IMR-90 (cell line): ENCODE results near the gene AGBL3. TPM values are rescaled to one million over a fixed set of nuclear protein-coding genes. Genes with fewer than 3 reads are reported as not detected.

Experiments used
- ATAC-seq: fragments of 200-7000 bp; cut with Tn5 transposase; 2 replicates; pipeline ENCODE4 v1.9.1; 2020; ENCODE audit warnings: low read depth, mild to moderate bottlenecking, moderate library complexity
- BruUV-seq: library from RNA; stranded (reverse); fragments of 400-500 nt; replicated peaks from 2 replicates; lab custom pipeline; 2021; lab: Mats Ljungman, UMichigan
- CTCF ChIA-PET: fragments of 300-600 bp; formaldehyde crosslinking; extraction: SDS; loops from one replicate; lab custom pipeline; 2021; ENCODE audit warnings: antibody characterized with exemption; lab: Yijun Ruan, JAX
- POLR2A ChIA-PET: fragments of 300-600 bp; sonication (Branson Sonifier 250); formaldehyde crosslinking; loops from one replicate; lab custom pipeline; 2022; ENCODE audit warnings: antibody characterized with exemption; ENCODE audit not compliant: unreplicated experiment; lab: Charles Lee
- DNase-seq: peaks from one replicate; pipeline ENCODE4 v3.0.0; 2013
- H2AFZ ChIP-seq: replicated peaks from 2 replicates; pipeline ENCODE3; 2013; ENCODE audit warnings: low read length, mild to moderate bottlenecking; ENCODE audit not compliant: poor library complexity
- H2AK5ac ChIP-seq: 2 replicates; pipeline ENCODE4 v1.6.1; 2013; ENCODE audit warnings: low read depth, low read length, inconsistent platforms
- H2AK9ac ChIP-seq: replicated peaks from 2 replicates; pipeline ENCODE3; 2013; ENCODE audit warnings: mild to moderate bottlenecking, low read depth, low read length, moderate library complexity; ENCODE audit not compliant: poor library complexity
- H2BK120ac ChIP-seq: 2 replicates; pipeline ENCODE4 v1.6.1; 2013; ENCODE audit warnings: low read depth, low read length, inconsistent platforms
- H2BK15ac ChIP-seq: 3 replicates; pipeline ENCODE4 v1.6.1; 2013; ENCODE audit warnings: low read depth, low read length, inconsistent platforms
- H2BK20ac ChIP-seq: 2 replicates; pipeline ENCODE4 v1.6.1; 2013; ENCODE audit warnings: low read depth, mild to moderate bottlenecking, inconsistent platforms, low read length, moderate library complexity
- H2BK5ac ChIP-seq: 2 replicates; pipeline ENCODE4 v1.6.1; 2013; ENCODE audit warnings: mild to moderate bottlenecking, low read depth, low read length, inconsistent platforms; ENCODE audit not compliant: poor library complexity, severe bottlenecking
- H3K14ac ChIP-seq: replicated peaks from 2 replicates; pipeline ENCODE4 v1.6.1; 2013; ENCODE audit warnings: low read depth, low read length, inconsistent platforms
- H3K18ac ChIP-seq: 2 replicates; pipeline ENCODE4 v1.6.1; 2013; ENCODE audit warnings: low read depth, low read length, control low read depth
- H3K23ac ChIP-seq: 2 replicates; pipeline ENCODE4 v1.6.1; 2013; ENCODE audit warnings: low read depth, low read length, inconsistent platforms
- H3K27ac ChIP-seq: 2 replicates; pipeline ENCODE4 v1.5.1; 2013; ENCODE audit warnings: mild to moderate bottlenecking, control low read depth, low read length; ENCODE audit not compliant: insufficient read depth
- H3K27me3 ChIP-seq: 2 replicates; pipeline ENCODE4 v1.6.1; 2013; ENCODE audit warnings: low read length; ENCODE audit not compliant: control insufficient read depth, insufficient read depth
- H3K36me3 ChIP-seq: 2 replicates; pipeline ENCODE4 v1.6.1; 2013; ENCODE audit warnings: low read length, mixed read lengths; ENCODE audit not compliant: control insufficient read depth, insufficient read depth
- H3K4ac ChIP-seq: 2 replicates; pipeline ENCODE4 v1.6.1; 2013; ENCODE audit warnings: low read depth, low read length, inconsistent platforms
- H3K4me1 ChIP-seq: 2 replicates; pipeline ENCODE4 v1.6.1; 2013; ENCODE audit warnings: low read length, mixed read lengths; ENCODE audit not compliant: control insufficient read depth, insufficient read depth
- H3K4me2 ChIP-seq: 2 replicates; pipeline ENCODE4 v1.6.1; 2013; ENCODE audit warnings: low read depth, mild to moderate bottlenecking, control low read depth, low read length, moderate library complexity
- H3K4me3 ChIP-seq: 2 replicates; pipeline ENCODE4 v1.5.1; 2013; ENCODE audit warnings: low read depth, mild to moderate bottlenecking, control low read depth, low read length, moderate library complexity; ENCODE audit not compliant: insufficient read depth
- H3K56ac ChIP-seq: 2 replicates; pipeline ENCODE4 v1.6.1; 2013; ENCODE audit warnings: low read length, inconsistent platforms; ENCODE audit not compliant: insufficient read depth; ENCODE audit errors: extremely low read depth
- H3K79me1 ChIP-seq, 2 experiments: 2 replicates each; pipeline ENCODE4 v1.6.1; 2013; ENCODE audit warnings: low read length in 2 of 2, inconsistent platforms in 1 of 2, low read depth in 1 of 2
- H3K9ac ChIP-seq: 2 replicates; pipeline ENCODE4 v1.6.1; 2013; ENCODE audit warnings: low read depth, low read length, control low read depth
- H3K9me1 ChIP-seq: 2 replicates; pipeline ENCODE4 v1.6.1; 2013; ENCODE audit warnings: low read length, inconsistent platforms; ENCODE audit not compliant: insufficient read depth
- H3K9me3 ChIP-seq: 2 replicates; pipeline ENCODE4 v1.6.1; 2013; ENCODE audit warnings: low read length; ENCODE audit not compliant: control insufficient read depth, insufficient read depth
- H4K20me1 ChIP-seq: 2 replicates; pipeline ENCODE4 v1.6.1; 2013; ENCODE audit warnings: low read length, inconsistent platforms; ENCODE audit not compliant: insufficient read depth
- H4K5ac ChIP-seq: 2 replicates; pipeline ENCODE4 v1.6.1; 2013; ENCODE audit warnings: mild to moderate bottlenecking, low read depth, low read length, control low read depth
- H4K8ac ChIP-seq, 2 experiments: 2 replicates each; pipeline ENCODE4 v1.6.1; 2013; ENCODE audit warnings: low read depth in 2 of 2, low read length in 2 of 2, control low read depth in 1 of 2, inconsistent platforms in 1 of 2
- H4K91ac ChIP-seq: 2 replicates; pipeline ENCODE4 v1.6.1; 2013; ENCODE audit warnings: low read depth, low read length, inconsistent platforms; ENCODE audit not compliant: insufficient read depth
- BHLHE40 ChIP-seq: fragments of 150-350 bp; IDR thresholded peaks from 2 replicates; pipeline ENCODE4 v1.6.1; 2016; ENCODE audit warnings: mild to moderate bottlenecking, low read depth, low read length
- CEBPB ChIP-seq: IDR thresholded peaks from 2 replicates; pipeline ENCODE4 v1.6.1; 2012; ENCODE audit warnings: low read depth, low read length, improper control_type of control experiment
- CTCF ChIP-seq: conservative IDR thresholded peaks from 2 replicates; pipeline ENCODE4 v1.5.1; 2012; ENCODE audit warnings: mild to moderate bottlenecking, low read depth, low read length, improper control_type of control experiment
- ELK1 ChIP-seq: fragments of 150-350 bp; IDR thresholded peaks from 2 replicates; pipeline ENCODE4 v1.6.1; 2016; ENCODE audit warnings: low read depth, mild to moderate bottlenecking, low read length, moderate library complexity, borderline replicate concordance
- FOS ChIP-seq: fragments of 150-350 bp; IDR thresholded peaks from 2 replicates; pipeline ENCODE4 v1.6.1; 2016; ENCODE audit warnings: low read depth, low read length
- MAFK ChIP-seq: IDR thresholded peaks from 2 replicates; pipeline ENCODE4 v1.6.1; 2012; ENCODE audit warnings: low read depth, low read length, improper control_type of control experiment
- MAZ ChIP-seq: IDR thresholded peaks from 2 replicates; pipeline ENCODE4 v1.6.1; 2012; ENCODE audit warnings: low read depth, mild to moderate bottlenecking, low read length, improper control_type of control experiment, moderate library complexity, borderline replicate concordance
- MXI1 ChIP-seq: IDR thresholded peaks from 2 replicates; pipeline ENCODE4 v1.6.1; 2012; ENCODE audit warnings: low read depth, mild to moderate bottlenecking, low read length, moderate library complexity, borderline replicate concordance
- POLR2A ChIP-seq: IDR thresholded peaks from 2 replicates; pipeline ENCODE4 v1.6.1; 2012; ENCODE audit warnings: mild to moderate bottlenecking, low read depth, low read length
- RAD21 ChIP-seq: IDR thresholded peaks from 2 replicates; pipeline ENCODE4 v1.6.1; 2012; ENCODE audit warnings: low read length, improper control_type of control experiment
- RCOR1 ChIP-seq: IDR thresholded peaks from 2 replicates; pipeline ENCODE4 v1.6.1; 2012; ENCODE audit warnings: mild to moderate bottlenecking, low read length, improper control_type of control experiment; ENCODE audit not compliant: insufficient replicate concordance
- RFX5 ChIP-seq: IDR thresholded peaks from 2 replicates; pipeline ENCODE4 v1.8.0; 2012; ENCODE audit warnings: low read depth, mild to moderate bottlenecking, low read length, moderate library complexity
- SMC3 ChIP-seq: fragments of 150-350 bp; IDR thresholded peaks from 2 replicates; pipeline ENCODE4 v1.6.1; 2016; ENCODE audit warnings: low read depth, mild to moderate bottlenecking, antibody characterized with exemption, low read length, moderate library complexity
- WGBS, 2 experiments: methylation state at CpG; one replicate each; pipeline versions ENCODE4 v1.1.5 to v1.1.7; 2013; ENCODE audit warnings: missing lambda C conversion rate in 2 of 2; ENCODE audit not compliant: insufficient read length in 1 of 2; ENCODE audit errors: extremely low coverage in 2 of 2; 5-methylcytosine and 5-hydroxymethylcytosine counted together
- dilution Hi-C: fragments of 300-500 bp; cut with HindIII; formaldehyde crosslinking; loops from one replicate; pipeline ENCODE4 v1.14.3; 2018; ENCODE audit warnings: low sequenced_read_pairs; ENCODE audit not compliant: unreplicated experiment
- in situ Hi-C: fragments of 300-500 bp; cut with MboI; formaldehyde crosslinking; loops from 3 replicates; pipeline ENCODE4 v1.14.3; 2019; ENCODE audit warnings: low sequenced_read_pairs, inconsistent platforms, mixed read lengths
- intact Hi-C: fragments of 100-400 bp; cut with micrococcal nuclease; formaldehyde crosslinking; loops from 2 replicates; pipeline ENCODE4 v1.10.0; 2022
- polyA plus RNA-seq, 3 experiments: library from polyadenylated mRNA; depleted of rRNA; stranded (reverse); fragments of >200 nt; gene quantifications; 2 replicates each; pipeline ENCODE4 v1.2.3, GENCODE V29; 2012; ENCODE audit warnings: low replicate concordance in 1 of 3
- total RNA-seq: library from RNA; depleted of rRNA; stranded (reverse); fragments of >200 nt; gene quantifications from 2 replicates; pipeline ENCODE4 v1.2.3, GENCODE V29; 2012

Gene AGBL3
- total and polyA plus RNA-seq, 2 of the 4 experiments (the other 2 are of a cell fraction): 0.18 to 0.65 TPM

GRCh38 chr7:135161669-135162068, 175.4 kb downstream of the AGBL3 start:
- Histone ChIP-seq H3K4ac (no peak overlapping the region), H2BK20ac (no peak overlapping the region), H3K4me3 (no peak overlapping the region), H2AK9ac (no peak overlapping the region), H2BK120ac (no peak overlapping the region), H3K4me1 (peaks cover 16% of the 10 kb centered on the region), H3K56ac (no peak overlapping the region), H4K20me1 (no peaks in the 10 kb centered on the region), H3K9ac (no peak overlapping the region), H3K14ac (no peak overlapping the region), H4K5ac (no peak overlapping the region), H3K9me1 (peaks cover 4% of the 10 kb centered on the region), H2BK15ac (0 out of 3 replicates have a peak overlapping the region, but pooled peaks have one; percentile 2), H2AFZ (no peak overlapping the region), H2AK5ac (no peak overlapping the region), H3K36me3 (peaks cover 24% of the 10 kb centered on the region), H4K91ac (no peak overlapping the region), H4K8ac (no peak overlapping the region; a peak in 1 of 4 replicates), H3K18ac (no peak overlapping the region), H3K23ac (no peak overlapping the region), H3K27ac (no peak overlapping the region), H3K27me3 (no peaks in the 10 kb centered on the region), H3K79me1 (peaks cover 0 to 40% of the 10 kb centered on the region in 2 experiments; a peak in 3 of 4 replicates), H2BK5ac (no peak overlapping the region), H3K9me3 (no peaks in the 10 kb centered on the region), H3K4me2 (no peak overlapping the region)
- BruUV-seq: no TSS peak
- ChIA-PET POLR2A (no interaction called here), CTCF (interaction anchor here (1.0 kb wide), 1 partner anchor 9 kb away, joined by 3 read pairs; the partner anchor contains the start of gene CYREN)
- 75% methylated on average over 1 of the region's 6 CpGs; no CpG with 5 or more reads in 1 of the 2 experiments for WGBS, 2 experiments
- DNase-seq (no peak), ATAC-seq (no peak)
- dilution Hi-C loops: no loop called here
- intact Hi-C loops: no loop called here
- TF ChIP-seq MAZ (no peak), MAFK (no peak), CEBPB (no peak), RCOR1 (no peak), SMC3 (no peak), BHLHE40 (no peak), CTCF (no peak), FOS (no peak), RAD21 (no peak), MXI1 (no peak), RFX5 (no peak), ELK1 (no peak), POLR2A (no peak)
- in situ Hi-C loops: loop anchor here (10.0 kb wide), 2 partner anchors 177 to 477 kb away; partner anchors contain the start of gene AGBL3
